C4-2B (cell line): ENCODE results near the gene BLMH.

Experiments
- ZFX ChIP-seq: fragments of 450-650 bp; IDR thresholded peaks from 2 replicates; pipeline ENCODE4 v1.6.1; 2017
- TF ChIP-seq, protein P1 (sequence below): fragments of 450-650 bp; conservative IDR thresholded peaks from 2 replicates; pipeline ENCODE4 v1.5.1; 2017; ENCODE audit warnings: mild to moderate bottlenecking

- TF ChIP-seq, protein P1, sequence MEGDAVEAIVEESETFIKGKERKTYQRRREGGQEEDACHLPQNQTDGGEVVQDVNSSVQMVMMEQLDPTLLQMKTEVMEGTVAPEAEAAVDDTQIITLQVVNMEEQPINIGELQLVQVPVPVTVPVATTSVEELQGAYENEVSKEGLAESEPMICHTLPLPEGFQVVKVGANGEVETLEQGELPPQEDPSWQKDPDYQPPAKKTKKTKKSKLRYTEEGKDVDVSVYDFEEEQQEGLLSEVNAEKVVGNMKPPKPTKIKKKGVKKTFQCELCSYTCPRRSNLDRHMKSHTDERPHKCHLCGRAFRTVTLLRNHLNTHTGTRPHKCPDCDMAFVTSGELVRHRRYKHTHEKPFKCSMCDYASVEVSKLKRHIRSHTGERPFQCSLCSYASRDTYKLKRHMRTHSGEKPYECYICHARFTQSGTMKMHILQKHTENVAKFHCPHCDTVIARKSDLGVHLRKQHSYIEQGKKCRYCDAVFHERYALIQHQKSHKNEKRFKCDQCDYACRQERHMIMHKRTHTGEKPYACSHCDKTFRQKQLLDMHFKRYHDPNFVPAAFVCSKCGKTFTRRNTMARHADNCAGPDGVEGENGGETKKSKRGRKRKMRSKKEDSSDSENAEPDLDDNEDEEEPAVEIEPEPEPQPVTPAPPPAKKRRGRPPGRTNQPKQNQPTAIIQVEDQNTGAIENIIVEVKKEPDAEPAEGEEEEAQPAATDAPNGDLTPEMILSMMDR, result no peak
- TF ChIP-seq ZFX, result no peak
Measured at GRCh38 chr17:30267625-30268024, 24.1 kb downstream of the BLMH start.
